Esophagus mucosa (tissue), 1 donor: ENCODE results near the gene PIGQ. TPM values are rescaled to one million over a fixed set of nuclear protein-coding genes. Genes with fewer than 3 reads are reported as not detected.
A peak's percentile ranks its signal among the peaks of the same experiment; 100 is the strongest.

ENCODE experiments used
- ATAC-seq: fragments of 200-7000 bp; cut with Tn5 transposase; one replicate; pipeline ENCODE4 v1.9.1; 2020
- total RNA-seq: library from RNA; stranded (reverse); gene quantifications from one replicate; pipeline ENCODE4 v1.2.4, GENCODE V29; 2023
- donor health status: DM: yes; HTN: yes; CAD: no.

PIGQ gene
- total RNA-seq, 1 donor from 2014 or later: 21.0 TPM

- ATAC-seq: peak; percentile 70
Measured at GRCh38 chr16:608019-608418, 38.3 kb downstream of the PIGQ start.

GRCh38 chr16:609316-609715 is 39.5 kb downstream of the PIGQ start:
- no peak for ATAC-seq

GRCh38 chr16:609984-610383 is 40.2 kb downstream of the PIGQ start:
- peak; percentile 18 for ATAC-seq

GRCh38 chr16:610513-611381 is 41.0 kb downstream of the PIGQ start:
- peak; percentile 82 for ATAC-seq

- ATAC-seq: no peak
Measured at GRCh38 chr16:615122-615521, 45.4 kb downstream of the PIGQ start.

- ATAC-seq: peak; percentile 51
Measured at GRCh38 chr16:616733-617586, 47.2 kb downstream of the PIGQ start.

GRCh38 chr16:617855-618254 is 48.1 kb downstream of the PIGQ start:
- no peak for ATAC-seq

GRCh38 chr16:619476-620100 is 49.8 kb downstream of the PIGQ start:
- no peak for ATAC-seq

- no peak for ATAC-seq
Measured at GRCh38 chr16:620700-621525, 51.1 kb downstream of the PIGQ start.

- no peak for ATAC-seq
Measured at GRCh38 chr16:621526-622105, 51.8 kb downstream of the PIGQ start.

- ATAC-seq: no peak
Measured at GRCh38 chr16:622920-623280, 53.1 kb downstream of the PIGQ start.

GRCh38 chr16:624526-625070 is 54.8 kb downstream of the PIGQ start:
- ATAC-seq: no peak

- ATAC-seq: no peak
Measured at GRCh38 chr16:625117-625976, 55.6 kb downstream of the PIGQ start.

GRCh38 chr16:625977-626765 is 56.4 kb downstream of the PIGQ start:
- ATAC-seq: no peak

GRCh38 chr16:626787-627453 is 57.2 kb downstream of the PIGQ start:
- peak; percentile 73 for ATAC-seq

- no peak for ATAC-seq
Measured at GRCh38 chr16:627454-628239, 57.9 kb downstream of the PIGQ start.

- ATAC-seq: no peak
Measured at GRCh38 chr16:628321-629061, 58.7 kb downstream of the PIGQ start.
